ENCODE measurements around the gene CYP3A4.

DNA sequence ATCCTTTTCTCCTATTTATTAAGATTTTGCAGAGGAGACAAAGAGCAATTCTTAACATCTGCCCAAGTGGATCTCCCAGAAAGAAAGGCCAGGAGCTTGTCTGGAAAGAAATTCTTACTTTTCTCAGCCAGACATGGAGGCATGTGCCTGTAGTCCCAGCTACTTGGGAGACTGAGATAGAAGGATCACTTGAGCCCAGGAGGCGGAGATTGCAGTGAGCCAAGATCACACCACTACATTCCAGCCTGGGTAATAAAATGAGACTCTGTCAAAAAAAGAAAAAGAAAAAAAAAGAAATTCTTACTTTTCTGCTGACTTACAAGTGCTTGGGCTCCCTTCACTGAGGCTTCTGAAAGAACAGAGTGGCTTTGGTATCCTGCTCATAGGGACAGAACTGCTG is 41.5 kb upstream of the CYP3A4 start:
- no peak for TF ChIP-seq POLR2A (IDR thresholded peaks at IDR 0.05; ENCODE audit: low read depth, low read length)
- no peak for TF ChIP-seq POLR2AphosphoS5 (IDR thresholded peaks at IDR 0.05; ENCODE audit: low read depth, low read length)
- no peak for TF ChIP-seq TAF1 (IDR thresholded peaks at IDR 0.05; ENCODE audit: low read depth, low read length)
